HEK293 (cell line): ENCODE data around the gene CEP85.

ENCODE experiments used
- GLIS1 ChIP-seq: fragments of 450-650 bp; formaldehyde crosslinking; IDR thresholded peaks from 2 replicates; pipeline ENCODE4 v1.5.1; 2016; ENCODE audit warnings: missing biosample characterization, missing genetic modification characterization
- KLF10 ChIP-seq: fragments of 450-650 bp; IDR thresholded peaks from 2 replicates; pipeline ENCODE4 v1.5.1; 2018; ENCODE audit warnings: missing biosample characterization, mild to moderate bottlenecking, missing genetic modification characterization
- TCF7L2 ChIP-seq: IDR thresholded peaks from 2 replicates; pipeline ENCODE4 v1.6.1; 2011; ENCODE audit warnings: low read depth, mild to moderate bottlenecking, inconsistent platforms, low read length, moderate library complexity, borderline replicate concordance
- YY1 ChIP-seq: fragments of 450-650 bp; formaldehyde crosslinking; IDR thresholded peaks from 2 replicates; pipeline ENCODE4 v1.5.1; 2018; ENCODE audit warnings: missing biosample characterization, missing genetic modification characterization
- ZFHX2 ChIP-seq: fragments of 450-650 bp; formaldehyde crosslinking; conservative IDR thresholded peaks from 2 replicates; pipeline ENCODE4 v1.5.1; 2016; ENCODE audit warnings: missing biosample characterization, missing genetic modification characterization
- ZFP41 ChIP-seq: fragments of 450-650 bp; formaldehyde crosslinking; IDR thresholded peaks from 2 replicates; pipeline ENCODE4 v1.5.1; 2016; ENCODE audit warnings: missing biosample characterization, missing genetic modification characterization, borderline replicate concordance
- ZNF202 ChIP-seq: fragments of 450-650 bp; formaldehyde crosslinking; IDR thresholded peaks from 2 replicates; pipeline ENCODE4 v1.5.1; 2016; ENCODE audit warnings: missing biosample characterization, missing genetic modification characterization, borderline replicate concordance
- ZNF23 ChIP-seq: fragments of 450-650 bp; formaldehyde crosslinking; IDR thresholded peaks from 2 replicates; pipeline ENCODE4 v1.5.1; 2016; ENCODE audit warnings: missing biosample characterization, missing genetic modification characterization, borderline replicate concordance
- ZNF335 ChIP-seq: fragments of 450-650 bp; formaldehyde crosslinking; conservative IDR thresholded peaks from 2 replicates; pipeline ENCODE4 v1.5.1; 2016; ENCODE audit warnings: missing biosample characterization, missing genetic modification characterization
- ZNF354C ChIP-seq: fragments of 450-650 bp; formaldehyde crosslinking; IDR thresholded peaks from 2 replicates; pipeline ENCODE4 v1.5.1; 2016; ENCODE audit warnings: missing biosample characterization, missing genetic modification characterization, low read depth, borderline replicate concordance
- ZNF514 ChIP-seq: fragments of 450-650 bp; formaldehyde crosslinking; IDR thresholded peaks from 2 replicates; pipeline ENCODE4 v1.5.1; 2016; ENCODE audit warnings: missing biosample characterization, missing genetic modification characterization
- ZNF610 ChIP-seq: fragments of 450-650 bp; formaldehyde crosslinking; IDR thresholded peaks from 2 replicates; pipeline ENCODE4 v1.5.1; 2016; ENCODE audit warnings: missing biosample characterization, missing genetic modification characterization, borderline replicate concordance
- ZNF747 ChIP-seq: fragments of 450-650 bp; formaldehyde crosslinking; IDR thresholded peaks from 2 replicates; pipeline ENCODE4 v1.5.1; 2016; ENCODE audit warnings: missing biosample characterization, missing genetic modification characterization
- ZNF776 ChIP-seq: fragments of 450-650 bp; formaldehyde crosslinking; IDR thresholded peaks from 2 replicates; pipeline ENCODE4 v1.5.0; 2017; ENCODE audit warnings: missing biosample characterization, missing genetic modification characterization, borderline replicate concordance
- ZNF843 ChIP-seq: fragments of 450-650 bp; formaldehyde crosslinking; IDR thresholded peaks from 2 replicates; pipeline ENCODE4 v1.5.1; 2016; ENCODE audit warnings: missing biosample characterization, missing genetic modification characterization
- ZXDB ChIP-seq: fragments of 450-650 bp; formaldehyde crosslinking; IDR thresholded peaks from 2 replicates; pipeline ENCODE4 v1.5.1; 2016; ENCODE audit warnings: missing biosample characterization, missing genetic modification characterization
- TF ChIP-seq, protein P1 (sequence below): fragments of 450-650 bp; formaldehyde crosslinking; IDR thresholded peaks from 2 replicates; pipeline ENCODE4 v1.5.1; 2017; ENCODE audit warnings: missing biosample characterization, missing genetic modification characterization
- TF ChIP-seq, protein P2 (sequence below): IDR thresholded peaks from 2 replicates; pipeline ENCODE4 v1.6.1; 2011; ENCODE audit warnings: mild to moderate bottlenecking, low read depth, low read length, borderline replicate concordance
- TF ChIP-seq, protein P3 (sequence below): fragments of 450-650 bp; formaldehyde crosslinking; IDR thresholded peaks from 2 replicates; pipeline ENCODE4 v1.5.1; 2017; ENCODE audit warnings: missing biosample characterization, missing genetic modification characterization
- TF ChIP-seq, protein P4 (sequence below): fragments of 450-650 bp; formaldehyde crosslinking; IDR thresholded peaks from 2 replicates; pipeline ENCODE4 v1.5.1; 2016; ENCODE audit warnings: missing biosample characterization, missing genetic modification characterization
- TF ChIP-seq, protein P5 (sequence below): fragments of 450-650 bp; formaldehyde crosslinking; IDR thresholded peaks from 2 replicates; pipeline ENCODE4 v1.5.1; 2016; ENCODE audit warnings: missing biosample characterization, missing genetic modification characterization

The CEP85 gene

DNA sequence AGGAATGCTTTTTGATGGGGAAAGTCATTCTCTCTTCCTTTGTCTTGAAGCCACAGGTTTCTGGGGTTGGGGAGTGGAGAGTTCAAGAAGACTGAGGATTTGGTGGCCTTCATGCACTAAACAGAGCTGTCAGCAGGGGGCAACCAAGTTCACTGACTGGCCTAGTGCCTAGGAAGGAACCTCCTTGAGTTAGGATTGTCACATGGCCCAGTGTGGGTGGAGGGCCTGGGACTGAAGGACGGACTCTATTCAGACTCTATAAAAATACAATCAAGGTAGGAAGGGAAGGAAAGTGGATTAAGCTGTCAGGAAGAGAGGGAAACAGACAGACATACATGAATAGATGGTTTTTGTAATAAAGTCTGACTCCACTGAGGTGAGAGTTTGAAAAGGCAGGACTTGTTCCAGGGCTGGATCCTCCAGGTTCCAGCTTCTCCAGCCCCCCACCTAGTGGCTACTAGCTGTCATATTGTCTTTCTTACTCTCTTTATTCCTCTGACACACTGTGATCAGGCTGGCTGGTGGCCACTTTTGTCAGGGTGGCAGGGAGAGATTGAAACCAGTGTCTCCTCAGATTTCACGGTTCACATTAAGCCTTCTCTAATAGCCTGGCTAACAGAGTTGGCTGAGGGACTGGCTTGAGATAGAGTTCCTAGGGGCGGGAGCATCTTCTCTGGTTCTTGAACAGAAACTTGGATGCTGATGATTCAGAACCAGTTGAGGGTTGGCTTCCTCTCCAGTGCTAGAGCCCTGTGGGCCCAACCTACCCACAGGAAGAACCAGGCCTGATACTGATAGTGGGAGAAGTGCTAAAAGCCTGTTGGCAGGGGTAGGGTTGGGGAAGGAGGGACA lies 41.8 kb downstream of the CEP85 start (continued):
- TF ChIP-seq, protein P1, sequence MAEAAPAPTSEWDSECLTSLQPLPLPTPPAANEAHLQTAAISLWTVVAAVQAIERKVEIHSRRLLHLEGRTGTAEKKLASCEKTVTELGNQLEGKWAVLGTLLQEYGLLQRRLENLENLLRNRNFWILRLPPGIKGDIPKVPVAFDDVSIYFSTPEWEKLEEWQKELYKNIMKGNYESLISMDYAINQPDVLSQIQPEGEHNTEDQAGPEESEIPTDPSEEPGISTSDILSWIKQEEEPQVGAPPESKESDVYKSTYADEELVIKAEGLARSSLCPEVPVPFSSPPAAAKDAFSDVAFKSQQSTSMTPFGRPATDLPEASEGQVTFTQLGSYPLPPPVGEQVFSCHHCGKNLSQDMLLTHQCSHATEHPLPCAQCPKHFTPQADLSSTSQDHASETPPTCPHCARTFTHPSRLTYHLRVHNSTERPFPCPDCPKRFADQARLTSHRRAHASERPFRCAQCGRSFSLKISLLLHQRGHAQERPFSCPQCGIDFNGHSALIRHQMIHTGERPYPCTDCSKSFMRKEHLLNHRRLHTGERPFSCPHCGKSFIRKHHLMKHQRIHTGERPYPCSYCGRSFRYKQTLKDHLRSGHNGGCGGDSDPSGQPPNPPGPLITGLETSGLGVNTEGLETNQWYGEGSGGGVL = peak; percentile 65
- TF ChIP-seq TCF7L2 = no peak
- no peak for TF ChIP-seq ZNF610 (tag by site-specific recombination)
- TF ChIP-seq ZNF843 (tag by site-specific recombination) = no peak
- no peak for TF ChIP-seq ZFP41 (tag by site-specific recombination)
- TF ChIP-seq ZNF514 (tag by site-specific recombination) = no peak
- TF ChIP-seq, protein P2, sequence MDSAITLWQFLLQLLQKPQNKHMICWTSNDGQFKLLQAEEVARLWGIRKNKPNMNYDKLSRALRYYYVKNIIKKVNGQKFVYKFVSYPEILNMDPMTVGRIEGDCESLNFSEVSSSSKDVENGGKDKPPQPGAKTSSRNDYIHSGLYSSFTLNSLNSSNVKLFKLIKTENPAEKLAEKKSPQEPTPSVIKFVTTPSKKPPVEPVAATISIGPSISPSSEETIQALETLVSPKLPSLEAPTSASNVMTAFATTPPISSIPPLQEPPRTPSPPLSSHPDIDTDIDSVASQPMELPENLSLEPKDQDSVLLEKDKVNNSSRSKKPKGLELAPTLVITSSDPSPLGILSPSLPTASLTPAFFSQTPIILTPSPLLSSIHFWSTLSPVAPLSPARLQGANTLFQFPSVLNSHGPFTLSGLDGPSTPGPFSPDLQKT = no peak
- TF ChIP-seq ZNF335 (tag by site-specific recombination) = peak; percentile 50
- no peak for TF ChIP-seq ZNF202 (tag by site-specific recombination)
- no peak for TF ChIP-seq YY1 (tag by site-specific recombination)
- TF ChIP-seq, protein P3, sequence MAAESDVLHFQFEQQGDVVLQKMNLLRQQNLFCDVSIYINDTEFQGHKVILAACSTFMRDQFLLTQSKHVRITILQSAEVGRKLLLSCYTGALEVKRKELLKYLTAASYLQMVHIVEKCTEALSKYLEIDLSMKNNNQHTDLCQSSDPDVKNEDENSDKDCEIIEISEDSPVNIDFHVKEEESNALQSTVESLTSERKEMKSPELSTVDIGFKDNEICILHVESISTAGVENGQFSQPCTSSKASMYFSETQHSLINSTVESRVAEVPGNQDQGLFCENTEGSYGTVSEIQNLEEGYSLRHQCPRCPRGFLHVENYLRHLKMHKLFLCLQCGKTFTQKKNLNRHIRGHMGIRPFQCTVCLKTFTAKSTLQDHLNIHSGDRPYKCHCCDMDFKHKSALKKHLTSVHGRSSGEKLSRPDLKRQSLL = no peak
- peak; percentile 22; the same call in 1 of the 2 replicates for TF ChIP-seq GLIS1 (tag by site-specific recombination)
- no peak for TF ChIP-seq ZNF747 (tag by site-specific recombination)
- no peak for TF ChIP-seq ZNF354C (tag by site-specific recombination)
- TF ChIP-seq ZNF23 = no peak
- TF ChIP-seq, protein P4, sequence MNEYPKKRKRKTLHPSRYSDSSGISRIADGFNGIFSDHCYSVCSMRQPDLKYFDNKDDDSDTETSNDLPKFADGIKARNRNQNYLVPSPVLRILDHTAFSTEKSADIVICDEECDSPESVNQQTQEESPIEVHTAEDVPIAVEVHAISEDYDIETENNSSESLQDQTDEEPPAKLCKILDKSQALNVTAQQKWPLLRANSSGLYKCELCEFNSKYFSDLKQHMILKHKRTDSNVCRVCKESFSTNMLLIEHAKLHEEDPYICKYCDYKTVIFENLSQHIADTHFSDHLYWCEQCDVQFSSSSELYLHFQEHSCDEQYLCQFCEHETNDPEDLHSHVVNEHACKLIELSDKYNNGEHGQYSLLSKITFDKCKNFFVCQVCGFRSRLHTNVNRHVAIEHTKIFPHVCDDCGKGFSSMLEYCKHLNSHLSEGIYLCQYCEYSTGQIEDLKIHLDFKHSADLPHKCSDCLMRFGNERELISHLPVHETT (tag by site-specific recombination) = no peak; the same call in 1 of the 2 replicates
- TF ChIP-seq ZFHX2 (tag by site-specific recombination) = peak; percentile 74
- peak; percentile 32; the same call in 1 of the 2 replicates for TF ChIP-seq ZXDB (tag by site-specific recombination)
- TF ChIP-seq ZNF776 = no peak
- TF ChIP-seq, protein P5, sequence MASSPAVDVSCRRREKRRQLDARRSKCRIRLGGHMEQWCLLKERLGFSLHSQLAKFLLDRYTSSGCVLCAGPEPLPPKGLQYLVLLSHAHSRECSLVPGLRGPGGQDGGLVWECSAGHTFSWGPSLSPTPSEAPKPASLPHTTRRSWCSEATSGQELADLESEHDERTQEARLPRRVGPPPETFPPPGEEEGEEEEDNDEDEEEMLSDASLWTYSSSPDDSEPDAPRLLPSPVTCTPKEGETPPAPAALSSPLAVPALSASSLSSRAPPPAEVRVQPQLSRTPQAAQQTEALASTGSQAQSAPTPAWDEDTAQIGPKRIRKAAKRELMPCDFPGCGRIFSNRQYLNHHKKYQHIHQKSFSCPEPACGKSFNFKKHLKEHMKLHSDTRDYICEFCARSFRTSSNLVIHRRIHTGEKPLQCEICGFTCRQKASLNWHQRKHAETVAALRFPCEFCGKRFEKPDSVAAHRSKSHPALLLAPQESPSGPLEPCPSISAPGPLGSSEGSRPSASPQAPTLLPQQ (tag by site-specific recombination) = peak; percentile 98
- TF ChIP-seq KLF10 (tag by site-specific recombination) = 0 out of 2 replicates have a peak, but pooled peaks have one; percentile 14
